DOHH2 (cell line): ENCODE measurements around the gene KCNA3.

Experiments
- H3F3A ChIP-seq: fragments of 200-600 bp; sonication (generic), shearing (Covaris generic); 2 replicates; pipeline ENCODE4 v1.6.0; 2016; ENCODE audit warnings: antibody characterized with exemption, mild to moderate bottlenecking; ENCODE audit not compliant: control insufficient read depth, insufficient read depth
- H3K27ac ChIP-seq: fragments of 200-600 bp; sonication (generic); 2 replicates; pipeline ENCODE4 v1.5.1; 2014; ENCODE audit warnings: low read depth, mild to moderate bottlenecking, low read length, moderate library complexity
- H3K27me3 ChIP-seq: fragments of 200-600 bp; sonication (generic); 2 replicates; pipeline ENCODE4 v1.6.1; 2014; ENCODE audit warnings: mild to moderate bottlenecking, low read length, mixed read lengths; ENCODE audit not compliant: control insufficient read depth
- H3K36me3 ChIP-seq: fragments of 200-600 bp; sonication (generic); 2 replicates; pipeline ENCODE4 v1.6.1; 2014; ENCODE audit warnings: mild to moderate bottlenecking, low read length, moderate library complexity, mixed read lengths; ENCODE audit not compliant: control insufficient read depth
- H3K4me1 ChIP-seq: fragments of 200-600 bp; sonication (generic); 2 replicates; pipeline ENCODE4 v1.6.1; 2014; ENCODE audit warnings: mild to moderate bottlenecking, low read length, mixed read lengths; ENCODE audit not compliant: control insufficient read depth
- H3K4me2 ChIP-seq: fragments of 200-600 bp; sonication (generic); 2 replicates; pipeline ENCODE4 v1.6.0; 2014; ENCODE audit warnings: mild to moderate bottlenecking, low read length, moderate library complexity
- H3K4me3 ChIP-seq: fragments of 200-600 bp; sonication (generic); 2 replicates; pipeline ENCODE4 v1.5.1; 2014; ENCODE audit warnings: mild to moderate bottlenecking, low read length, mixed read lengths
- H3K79me2 ChIP-seq: fragments of 200-600 bp; sonication (generic); 2 replicates; pipeline ENCODE4 v1.6.1; 2014; ENCODE audit warnings: mild to moderate bottlenecking, low read length, mixed read lengths; ENCODE audit not compliant: control insufficient read depth
- H3K9me2 ChIP-seq: fragments of 200-600 bp; sonication (generic); replicated peaks from 2 replicates; pipeline ENCODE4 v1.6.1; 2014; ENCODE audit warnings: mild to moderate bottlenecking, low read length, mixed read lengths; ENCODE audit not compliant: control insufficient read depth
- H3K9me3 ChIP-seq: fragments of 200-600 bp; sonication (generic); 2 replicates; pipeline ENCODE4 v1.6.1; 2014; ENCODE audit warnings: antibody characterized with exemption, low read length, mixed read lengths; ENCODE audit not compliant: control insufficient read depth, insufficient read depth
- H4K20me1 ChIP-seq: fragments of 200-600 bp; sonication (generic); 2 replicates; pipeline ENCODE4 v1.6.0; 2014; ENCODE audit warnings: low read depth, mild to moderate bottlenecking, antibody characterized with exemption, low read length, moderate library complexity; ENCODE audit not compliant: control insufficient read depth, insufficient read depth
- EZH2phosphoT487 ChIP-seq: fragments of 200-600 bp; sonication (generic); IDR thresholded peaks from 2 replicates; pipeline ENCODE4 v1.6.1; 2017; ENCODE audit warnings: borderline replicate concordance, mild to moderate bottlenecking, antibody characterized with exemption, low read length, moderate library complexity, mixed read lengths
- TF ChIP-seq, protein P1 (sequence below): fragments of 200-600 bp; sonication (generic); IDR thresholded peaks from one replicate; pipeline ENCODE4 v1.5.1; 2014; ENCODE audit warnings: antibody characterized with exemption, mild to moderate bottlenecking, low read depth, low read length; ENCODE audit not compliant: poor library complexity, severe bottlenecking

KCNA3 gene

DNA sequence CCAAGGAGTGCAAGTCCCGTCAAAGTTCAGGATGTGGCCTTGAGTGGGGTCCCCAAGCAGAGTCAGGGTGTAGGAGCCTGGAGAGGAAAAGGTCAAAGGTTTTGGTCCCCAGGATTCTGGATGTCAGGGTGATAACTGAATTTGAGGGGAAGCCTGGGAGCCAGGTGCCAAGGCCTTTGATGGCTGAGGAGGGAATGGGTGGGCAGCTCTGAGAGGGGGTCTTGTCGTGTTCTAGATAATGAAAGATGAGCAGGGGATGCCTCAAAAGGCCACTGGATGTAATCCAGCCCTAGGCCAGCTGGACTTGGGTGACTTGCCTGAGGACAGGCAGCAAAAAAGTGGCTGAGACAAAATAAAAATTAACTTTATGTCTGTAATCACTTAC is 41.1 kb downstream of the KCNA3 start:
- Histone ChIP-seq H3K4me1 (peaks cover 46% of the 10 kb centered on the region), H3K27ac (no peak overlapping the region), H3K9me2 (no peaks in the 10 kb centered on the region), H3K9me3 (no peaks in the 10 kb centered on the region), H3K36me3 (no peaks in the 10 kb centered on the region), H3K79me2 (no peaks in the 10 kb centered on the region), H3K4me2 (no peak overlapping the region), H3K27me3 (no peaks in the 10 kb centered on the region), H3K4me3 (no peak overlapping the region), H3F3A (no peaks in the 10 kb centered on the region), H4K20me1 (no peaks in the 10 kb centered on the region)
- TF ChIP-seq EZH2phosphoT487: no peak
- TF ChIP-seq, protein P1, sequence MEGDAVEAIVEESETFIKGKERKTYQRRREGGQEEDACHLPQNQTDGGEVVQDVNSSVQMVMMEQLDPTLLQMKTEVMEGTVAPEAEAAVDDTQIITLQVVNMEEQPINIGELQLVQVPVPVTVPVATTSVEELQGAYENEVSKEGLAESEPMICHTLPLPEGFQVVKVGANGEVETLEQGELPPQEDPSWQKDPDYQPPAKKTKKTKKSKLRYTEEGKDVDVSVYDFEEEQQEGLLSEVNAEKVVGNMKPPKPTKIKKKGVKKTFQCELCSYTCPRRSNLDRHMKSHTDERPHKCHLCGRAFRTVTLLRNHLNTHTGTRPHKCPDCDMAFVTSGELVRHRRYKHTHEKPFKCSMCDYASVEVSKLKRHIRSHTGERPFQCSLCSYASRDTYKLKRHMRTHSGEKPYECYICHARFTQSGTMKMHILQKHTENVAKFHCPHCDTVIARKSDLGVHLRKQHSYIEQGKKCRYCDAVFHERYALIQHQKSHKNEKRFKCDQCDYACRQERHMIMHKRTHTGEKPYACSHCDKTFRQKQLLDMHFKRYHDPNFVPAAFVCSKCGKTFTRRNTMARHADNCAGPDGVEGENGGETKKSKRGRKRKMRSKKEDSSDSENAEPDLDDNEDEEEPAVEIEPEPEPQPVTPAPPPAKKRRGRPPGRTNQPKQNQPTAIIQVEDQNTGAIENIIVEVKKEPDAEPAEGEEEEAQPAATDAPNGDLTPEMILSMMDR: no peak

DNA sequence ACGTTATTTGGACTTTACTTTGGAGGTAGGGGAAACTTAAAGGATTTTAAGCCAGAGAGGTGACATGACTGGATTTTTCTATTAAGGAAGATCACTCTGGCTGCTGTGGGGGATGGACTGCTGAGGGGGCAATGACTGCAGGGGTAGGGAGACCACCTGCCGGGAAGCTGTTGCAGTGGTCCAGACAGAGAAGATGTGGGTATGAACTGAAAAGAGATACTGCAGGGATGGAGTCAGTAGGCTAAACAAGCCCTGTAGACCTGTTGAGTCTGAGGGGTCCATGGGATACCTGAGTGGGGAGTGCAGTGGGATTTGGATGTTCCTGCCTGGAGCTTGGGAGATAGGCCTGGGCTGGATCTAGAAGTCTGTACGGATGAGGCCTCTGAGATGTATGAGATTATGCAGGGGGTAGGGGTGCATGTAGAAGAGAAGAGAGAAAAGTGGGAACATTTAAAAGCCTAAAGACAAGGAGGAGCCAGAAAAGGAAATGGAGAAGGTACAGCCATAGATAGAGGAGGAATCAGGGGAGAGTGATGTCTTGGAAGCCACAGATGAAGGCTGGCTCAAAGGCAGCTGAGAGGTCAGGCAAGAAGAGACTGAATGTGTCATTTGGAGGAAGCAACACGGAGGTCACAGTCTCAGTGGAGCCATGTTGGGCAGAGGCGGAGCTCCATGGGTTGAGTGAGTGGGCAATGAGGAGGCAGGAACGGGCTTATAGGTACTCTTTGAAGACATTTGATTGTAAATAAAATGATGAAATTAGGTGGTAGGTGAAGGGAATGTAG is 42.7 kb downstream of the KCNA3 start:
- Histone ChIP-seq H3K36me3 (no peaks in the 10 kb centered on the region), H3K4me3 (peak overlapping the region; percentile 38), H3K4me1 (peaks cover 55% of the 10 kb centered on the region), H3K9me3 (no peaks in the 10 kb centered on the region), H4K20me1 (no peaks in the 10 kb centered on the region), H3K4me2 (peak overlapping the region; percentile 65), H3K27me3 (no peaks in the 10 kb centered on the region), H3K9me2 (no peaks in the 10 kb centered on the region), H3F3A (no peaks in the 10 kb centered on the region), H3K27ac (no peak overlapping the region), H3K79me2 (no peaks in the 10 kb centered on the region)
- TF ChIP-seq, protein P1: no peak
- no peak for TF ChIP-seq EZH2phosphoT487

DNA sequence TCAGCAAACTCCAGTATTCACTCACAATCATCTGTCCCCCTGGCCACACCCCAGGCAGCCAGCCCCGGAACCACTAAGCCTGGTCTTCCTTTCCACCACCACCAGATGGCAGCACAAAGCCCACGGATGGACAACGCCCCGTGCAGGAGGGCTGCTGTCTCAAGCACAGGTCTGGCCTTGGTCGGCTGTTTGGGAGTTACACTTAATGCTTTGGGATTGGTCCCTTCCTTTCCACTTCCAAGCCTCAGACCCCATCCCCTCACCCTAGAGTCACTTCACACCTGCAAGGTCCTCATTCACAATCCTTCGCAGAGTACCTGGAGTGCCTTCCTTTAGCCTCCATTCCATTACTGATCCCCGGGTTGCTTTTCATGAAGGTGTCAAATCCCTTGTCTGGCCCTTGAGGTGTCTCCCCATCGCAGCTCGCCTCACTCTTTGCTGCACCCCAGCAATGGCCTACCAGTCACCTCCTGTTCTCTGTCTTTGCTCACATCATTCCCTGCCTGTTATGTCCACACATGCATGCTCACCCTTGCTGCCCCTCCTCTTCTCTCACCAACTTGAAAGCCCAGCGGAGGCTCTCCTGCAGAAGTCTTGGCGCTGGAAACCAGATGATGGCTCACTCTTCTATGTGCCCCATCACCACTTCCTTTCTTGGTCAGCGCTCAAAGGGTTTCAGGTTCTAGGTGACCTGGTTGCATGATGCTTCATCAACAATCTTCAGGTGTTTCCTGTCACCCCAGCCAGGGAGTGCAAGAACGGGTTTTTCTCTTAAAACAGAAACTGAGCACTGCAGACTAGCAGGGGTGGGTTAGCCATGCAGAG is 43.7 kb downstream of the KCNA3 start:
- H3K4me1 ChIP-seq: peaks cover 47% of the 10 kb centered on the region
- H3K4me3 ChIP-seq: peak overlapping the region; percentile 38
- H3K27ac ChIP-seq: no peak overlapping the region

More for the DNA sequence above, 43.7 kb downstream of the KCNA3 start:
- TF ChIP-seq EZH2phosphoT487: no peak
- TF ChIP-seq, protein P1: peak; percentile 91
- H3K27me3 ChIP-seq: no peaks in the 10 kb centered on the region
- H3K36me3 ChIP-seq: no peaks in the 10 kb centered on the region
- no peaks in the 10 kb centered on the region for H4K20me1 ChIP-seq
- H3K79me2 ChIP-seq: no peaks in the 10 kb centered on the region
- no peaks in the 10 kb centered on the region for H3F3A ChIP-seq
- peak overlapping the region; percentile 65 for H3K4me2 ChIP-seq
- H3K9me3 ChIP-seq: no peaks in the 10 kb centered on the region
- no peaks in the 10 kb centered on the region for H3K9me2 ChIP-seq
